Endodermal cell (in vitro differentiated cells): ENCODE data around the gene SUPT3H. TPM values are rescaled to one million over a fixed set of nuclear protein-coding genes. Genes with fewer than 3 reads are reported as not detected.
"Not testable (repeated sequence)": the region's sequence is repeated elsewhere in the genome, so short reads cannot be mapped to it uniquely, and the experiment has no call there.

Experiments used
- DNase-seq: peaks from one replicate; pipeline ENCODE4 v3.0.0-alpha.2; 2017
- H3K27ac ChIP-seq: 2 replicates; pipeline ENCODE4 v1.5.1; 2013; ENCODE audit warnings: mild to moderate bottlenecking, low read depth, low read length, moderate library complexity
- H3K27me3 ChIP-seq: 2 replicates; pipeline ENCODE4 v1.6.1; 2013; ENCODE audit warnings: mild to moderate bottlenecking, low read length, moderate library complexity; ENCODE audit not compliant: insufficient read depth, control insufficient read depth, poor library complexity, severe bottlenecking
- H3K36me3 ChIP-seq: 2 replicates; pipeline ENCODE4 v1.7.0; 2013; ENCODE audit warnings: mild to moderate bottlenecking, low read length, moderate library complexity; ENCODE audit not compliant: control insufficient read depth, insufficient read depth
- H3K4me1 ChIP-seq: one replicate; pipeline ENCODE4 v1.7.0; 2013; ENCODE audit warnings: low read length; ENCODE audit not compliant: control insufficient read depth, insufficient read depth
- H3K4me3 ChIP-seq: 2 replicates; pipeline ENCODE4 v1.5.1; 2013; ENCODE audit warnings: mild to moderate bottlenecking, low read length, moderate library complexity
- H3K9ac ChIP-seq: 2 replicates; pipeline ENCODE4 v1.6.1; 2013; ENCODE audit warnings: mild to moderate bottlenecking, low read length, moderate library complexity; ENCODE audit not compliant: poor library complexity, severe bottlenecking; ENCODE audit errors: extremely low read depth
- H3K9me3 ChIP-seq: 2 replicates; pipeline ENCODE4 v1.6.1; 2013; ENCODE audit warnings: mild to moderate bottlenecking, low read length, moderate library complexity; ENCODE audit not compliant: control insufficient read depth
- H3K27ac Mint-ChIP-seq: 2 replicates; pipeline ENCODE4 v1.8.0; 2020; ENCODE audit warnings: mixed read lengths
- H3K27me3 Mint-ChIP-seq: 2 replicates; pipeline ENCODE4 v1.8.0; 2021; ENCODE audit warnings: mild to moderate bottlenecking, mixed read lengths; ENCODE audit not compliant: insufficient read depth
- H3K36me3 Mint-ChIP-seq: 2 replicates; pipeline ENCODE4 v1.8.0; 2020; ENCODE audit warnings: low read depth, mixed read lengths
- H3K4me1 Mint-ChIP-seq: 2 replicates; pipeline ENCODE4 v1.8.0; 2020; ENCODE audit warnings: mixed read lengths
- H3K4me3 Mint-ChIP-seq: 2 replicates; pipeline ENCODE4 v1.8.0; 2020; ENCODE audit warnings: mild to moderate bottlenecking, moderate library complexity, mixed read lengths
- H3K9me3 Mint-ChIP-seq: 2 replicates; pipeline ENCODE4 v1.8.0; 2020; ENCODE audit warnings: mild to moderate bottlenecking, mixed read lengths
- CTCF ChIP-seq: fragments of 200-600 bp; sonication (generic); conservative IDR thresholded peaks from 2 replicates; pipeline ENCODE4 v1.5.0; 2021; ENCODE audit warnings: antibody characterized with exemption, mild to moderate bottlenecking
- WGBS, 2 experiments: methylation state at CpG; one replicate each; pipeline versions ENCODE4 v1.1.5 to v1.1.7; 2013; ENCODE audit warnings: missing lambda C conversion rate in 2 of 2, mixed read lengths in 1 of 2; ENCODE audit not compliant: insufficient coverage in 1 of 2, insufficient read length in 1 of 2; 5-methylcytosine and 5-hydroxymethylcytosine counted together
- total RNA-seq, 2 donors: library from RNA; stranded (reverse); fragmentation: NEBNext Ultra II Directional in 1 of 2; extraction: Animal tissue kit (Norgen Biotek cat#: 25700) in 1 of 2; gene quantifications; 2 replicates in 1 of 2; 3 replicates in 1 of 2; pipeline ENCODE4 v1.2.1, GENCODE V29; 2021

The SUPT3H gene
- total RNA-seq, 2 donors from 2014 or later = 32.4 to 34.7 TPM

GRCh38 chr6:45293306-45293705, 84.4 kb downstream of the SUPT3H start:
- no peaks in the 10 kb centered on the region for H3K36me3 ChIP-seq
- WGBS, 2 experiments = 63% methylated on average over 3 of the region's 3 CpGs; no CpG with 5 or more reads in 1 of the 2 experiments
- peaks cover 8% of the 10 kb centered on the region for H3K4me1 ChIP-seq
- H3K9me3 ChIP-seq = peaks cover 22% of the 10 kb centered on the region
- Mint-ChIP-seq H3K36me3 (peaks cover 34% of the 10 kb centered on the region), H3K4me3 (no peak overlapping the region), H3K27me3 (no peaks in the 10 kb centered on the region), H3K27ac (peak overlapping the region; percentile 0), H3K9me3 (peaks cover 41% of the 10 kb centered on the region), H3K4me1 (peaks cover 24% of the 10 kb centered on the region)
- H3K4me3 ChIP-seq = peak overlapping the region; percentile 13
- H3K9ac ChIP-seq = no peak overlapping the region
- no peak overlapping the region for H3K27ac ChIP-seq
- no peak for DNase-seq
- no peaks in the 10 kb centered on the region for H3K27me3 ChIP-seq
- no peak for TF ChIP-seq CTCF

- peaks cover 24% of the 10 kb centered on the region for H3K4me1 Mint-ChIP-seq
- H3K36me3 Mint-ChIP-seq = peaks cover 37% of the 10 kb centered on the region
- 94 to 95% methylated on average over 4 to 5 of the region's 5 CpGs for WGBS, 2 experiments
These were observed 87.8 kb downstream of the SUPT3H start for GRCh38 chr6:45289751-45290514.

DNA sequence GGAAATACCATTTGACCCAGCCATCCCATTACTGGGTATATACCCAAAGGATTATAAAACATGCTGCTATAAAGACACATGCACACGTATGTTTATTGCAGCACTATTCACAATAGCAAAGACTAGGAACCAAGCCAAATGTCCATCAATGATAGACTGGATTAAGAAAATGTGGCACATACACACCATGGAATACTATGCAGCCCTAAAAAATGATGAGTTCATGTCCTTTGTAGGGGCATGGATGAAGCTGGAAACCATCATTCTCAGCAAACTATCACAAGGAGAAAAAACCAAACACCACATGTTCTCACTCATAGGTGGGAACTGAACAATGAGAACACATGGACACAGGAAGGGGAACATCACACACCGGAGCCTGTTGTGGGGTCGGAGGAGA, 91.0 kb downstream of the SUPT3H start:
- Mint-ChIP-seq H3K9me3 (peaks cover 52% of the 10 kb centered on the region), H3K36me3 (peaks cover 48% of the 10 kb centered on the region)
- not testable (repeated sequence) for H3K27ac Mint-ChIP-seq, H3K27me3 ChIP-seq, H3K4me1 Mint-ChIP-seq, H3K4me1 ChIP-seq, DNase-seq, H3K36me3 ChIP-seq, H3K9ac ChIP-seq, H3K4me3 Mint-ChIP-seq, H3K27me3 Mint-ChIP-seq, H3K4me3 ChIP-seq, H3K27ac ChIP-seq
- WGBS, 2 experiments = 95% methylated on average over 3 of the region's 3 CpGs; no CpG with 5 or more reads in 1 of the 2 experiments
- peaks cover 32% of the 10 kb centered on the region for H3K9me3 ChIP-seq

More at GRCh38 chr6:45289751-45290514, 87.8 kb downstream of the SUPT3H start:
- no peak for DNase-seq
- Histone ChIP-seq H3K9ac (no peak overlapping the region), H3K4me1 (peaks cover 8% of the 10 kb centered on the region), H3K4me3 (peak overlapping the region; percentile 59), H3K27ac (no peak overlapping the region), H3K9me3 (peaks cover 27% of the 10 kb centered on the region), H3K27me3 (no peaks in the 10 kb centered on the region), H3K36me3 (no peaks in the 10 kb centered on the region)
- Mint-ChIP-seq H3K27me3 (no peaks in the 10 kb centered on the region), H3K4me3 (no peak overlapping the region), H3K9me3 (peaks cover 45% of the 10 kb centered on the region), H3K27ac (no peak overlapping the region)
- TF ChIP-seq CTCF = no peak
